GM21723 (cell line): ENCODE measurements around the gene STUB1.
"Not testable (repeated sequence)": the region's sequence is repeated elsewhere in the genome, so short reads cannot be mapped to it uniquely, and the experiment has no call there.

Experiments used
- ATAC-seq: cut with Tn5 transposase; IDR thresholded peaks from one replicate; pipeline ENCODE4 v1.9.1; 2021; ENCODE audit warnings: mild to moderate bottlenecking, moderate library complexity; ENCODE audit not compliant: unreplicated experiment

The STUB1 gene

DNA sequence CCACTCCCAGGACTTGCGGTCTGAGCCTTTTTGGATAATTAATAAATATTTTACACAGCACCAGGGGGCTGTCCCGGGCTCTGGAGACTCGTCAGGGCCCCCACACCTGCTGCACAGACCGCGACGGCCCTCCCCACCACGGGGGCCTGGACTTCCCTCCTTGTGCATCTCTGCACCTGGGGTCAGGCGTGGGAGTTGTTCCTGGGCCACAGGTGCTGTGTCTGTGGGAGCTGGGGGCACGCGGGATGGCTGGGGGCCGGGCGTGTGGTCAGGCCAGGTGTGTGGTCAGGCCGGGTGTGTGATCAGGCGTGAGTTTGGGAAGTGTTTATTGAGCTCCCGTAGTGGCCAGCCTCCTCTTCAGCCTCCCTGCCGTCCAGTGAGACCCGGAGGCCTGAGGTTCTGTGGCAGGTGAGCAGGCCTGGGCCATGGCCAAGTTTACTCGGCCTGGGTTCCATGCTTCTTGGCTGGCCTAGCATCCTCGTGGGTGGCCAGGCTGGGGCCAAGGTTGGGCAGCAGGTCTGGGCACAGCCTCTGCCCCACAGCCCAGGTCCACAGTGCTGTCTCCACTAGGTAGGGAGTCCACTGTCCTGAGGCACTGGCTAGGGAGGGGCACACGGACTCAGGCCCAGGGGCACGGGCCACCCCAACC is 1.9 kb upstream of the STUB1 start:
- ATAC-seq, result no peak

- ATAC-seq, result no peak
Measured at GRCh38 chr16:678858-679813, 1.1 kb upstream of the STUB1 start.

GRCh38 chr16:680625-680945 is 375 bp downstream of the STUB1 start:
- ATAC-seq, result no peak

GRCh38 chr16:680967-681745 is 946 bp downstream of the STUB1 start:
- ATAC-seq, result no peak

GRCh38 chr16:681746-682427 is 1.7 kb downstream of the STUB1 start:
- ATAC-seq, result no peak

DNA sequence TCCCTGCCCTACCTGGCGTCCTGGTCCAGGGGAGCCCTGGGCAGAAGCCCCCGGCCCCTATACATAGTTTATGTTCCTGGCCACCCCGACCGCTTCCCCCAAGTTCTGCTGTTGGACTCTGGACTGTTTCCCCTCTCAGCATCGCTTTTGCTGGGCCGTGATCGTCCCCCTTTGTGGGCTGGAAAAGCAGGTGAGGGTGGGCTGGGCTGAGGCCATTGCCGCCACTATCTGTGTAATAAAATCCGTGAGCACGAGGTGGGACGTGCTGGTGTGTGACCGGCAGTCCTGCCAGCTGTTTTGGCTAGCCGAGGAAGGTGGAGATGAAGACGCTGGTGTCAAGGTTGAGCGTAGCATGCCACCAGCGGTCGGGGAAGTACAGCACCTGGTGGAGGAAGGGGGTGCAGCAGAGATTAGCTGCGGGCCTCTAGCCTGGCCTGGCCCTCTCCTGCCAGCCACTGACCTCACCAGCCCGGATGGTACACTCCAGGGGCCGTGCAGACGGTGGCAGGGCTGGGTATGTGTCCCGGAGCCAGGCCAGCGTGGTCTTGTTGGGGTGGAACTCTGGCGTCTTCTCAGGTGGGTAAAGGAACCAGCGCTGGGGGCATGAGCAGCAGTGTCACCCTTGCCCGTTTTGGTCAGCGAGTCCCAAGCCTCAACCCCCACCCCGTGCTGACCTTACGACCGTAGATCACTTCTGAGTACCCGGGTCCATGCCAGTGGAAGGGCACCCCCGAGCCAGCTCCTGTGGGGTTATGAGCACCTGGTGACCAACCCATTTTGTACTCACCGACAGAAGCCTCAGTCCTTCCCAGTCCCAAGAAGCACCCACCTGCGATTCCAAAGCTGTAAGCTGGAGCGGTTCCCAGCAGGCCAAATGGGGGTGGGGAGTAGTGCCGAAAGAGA is 2.5 kb downstream of the STUB1 start:
- no peak for ATAC-seq

DNA sequence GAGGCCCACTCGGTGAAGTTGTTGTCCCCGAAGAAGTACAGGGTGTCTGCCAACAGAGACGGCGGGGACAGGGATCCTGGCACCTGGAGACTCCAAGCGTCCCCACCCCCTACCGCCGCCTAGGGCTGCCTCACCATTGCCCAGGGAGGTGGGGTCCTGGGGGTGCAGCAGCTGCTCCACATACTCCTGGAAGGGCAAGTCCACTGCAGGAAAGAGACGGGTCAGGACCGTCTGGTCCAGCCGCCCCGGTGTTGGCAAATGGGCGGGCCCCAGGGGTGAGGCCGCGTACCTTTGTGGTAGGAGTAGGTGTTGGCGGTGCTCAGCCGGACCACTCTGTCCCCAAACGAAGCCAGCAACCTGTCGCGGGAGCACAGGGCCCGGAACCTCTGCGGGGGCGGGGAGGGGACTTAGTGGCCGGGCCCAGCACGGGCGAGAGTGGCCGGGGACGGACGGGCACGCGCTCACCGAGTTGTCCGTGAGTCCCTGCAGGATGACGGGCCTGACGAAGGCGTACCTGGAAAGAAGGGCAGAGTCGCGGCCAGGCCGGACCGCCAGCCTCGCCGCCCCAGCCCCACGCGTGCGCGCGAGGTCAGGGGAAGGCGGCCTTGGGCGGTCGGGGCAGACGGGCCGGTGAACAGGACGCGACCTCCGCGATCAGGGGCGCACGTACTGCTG is 3.3 kb downstream of the STUB1 start:
- ATAC-seq, result no peak

DNA sequence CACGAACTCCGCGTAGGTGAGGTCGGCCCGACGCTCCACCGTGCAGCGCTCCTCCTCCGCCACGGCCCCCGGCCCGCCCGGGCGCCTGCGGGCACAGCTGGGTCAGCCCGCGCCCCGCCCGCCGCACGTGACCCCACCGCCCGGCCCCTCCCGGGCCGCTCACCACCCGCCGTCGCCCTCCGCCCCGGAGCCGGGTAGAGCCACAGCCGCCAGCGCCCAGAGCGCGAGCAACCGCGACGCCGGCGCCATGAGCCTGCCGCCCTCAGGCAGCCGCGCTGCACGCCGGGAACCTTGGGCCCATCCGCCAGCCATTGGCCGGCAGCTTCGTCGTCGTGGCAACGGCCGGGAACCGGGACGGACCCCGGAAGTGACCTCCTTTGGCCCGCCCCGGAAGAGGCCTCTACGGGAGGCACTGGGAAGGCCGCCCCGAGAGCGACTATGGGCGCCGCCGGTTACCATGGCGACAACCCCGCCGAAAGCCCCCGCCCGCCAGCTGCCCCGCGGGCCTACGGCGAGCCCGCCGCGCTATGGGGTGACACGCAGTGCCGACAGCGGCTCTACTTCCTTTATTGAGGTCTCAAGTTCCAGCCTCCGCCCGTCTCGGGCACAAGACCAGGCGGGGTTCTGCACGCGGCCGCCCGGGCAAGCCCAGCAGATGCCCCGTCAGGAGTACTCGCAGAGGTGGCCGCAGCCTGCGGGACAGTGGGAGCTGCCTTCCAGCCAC is 4.0 kb downstream of the STUB1 start, which contains the start of gene JMJD8:
Gene JMJD8 (minus strand): TSS at position 264 of the 724 bp plus-strand sequence. CDS start 15 bp downstream, at position 249.
- ATAC-seq, result peak; percentile 59

GRCh38 chr16:684961-685696 is 4.9 kb downstream of the STUB1 start:
- no peak for ATAC-seq

DNA sequence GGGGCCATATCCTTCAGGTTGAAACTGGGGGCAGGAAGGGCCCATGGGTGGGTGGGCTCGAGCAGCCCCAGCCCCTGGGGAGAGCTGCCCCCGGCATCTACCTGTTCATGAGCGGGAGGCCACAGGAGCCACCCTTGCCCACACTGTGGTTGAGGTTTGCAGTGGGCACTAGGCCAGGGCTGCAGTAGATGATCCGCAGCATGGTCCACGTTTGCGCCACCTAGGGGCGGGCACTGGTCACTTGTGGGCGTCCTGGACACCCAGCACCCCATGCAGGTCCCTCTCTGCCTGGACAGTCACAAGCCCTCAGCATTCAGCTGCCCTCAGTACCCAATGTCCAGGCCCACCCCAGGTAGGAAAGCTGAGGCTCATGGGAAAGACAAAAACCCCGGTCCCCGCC is 5.8 kb downstream of the STUB1 start:
- ATAC-seq, result no peak

- ATAC-seq, result no peak
Measured at GRCh38 chr16:686459-687260, 6.5 kb downstream of the STUB1 start.

GRCh38 chr16:687499-687898 is 7.3 kb downstream of the STUB1 start:
- no peak for ATAC-seq

- no peak for ATAC-seq
Measured at GRCh38 chr16:689175-689897, 9.1 kb downstream of the STUB1 start.

GRCh38 chr16:691242-691641 is 11.0 kb downstream of the STUB1 start:
- ATAC-seq, result not testable (repeated sequence)

- ATAC-seq, result no peak
Measured at GRCh38 chr16:692356-693108, 12.3 kb downstream of the STUB1 start.

GRCh38 chr16:693364-693763 is 13.2 kb downstream of the STUB1 start:
- no peak for ATAC-seq
